Aorta (tissue), 5 donors: ENCODE measurements around the gene PITX2. TPM values are rescaled to one million over a fixed set of nuclear protein-coding genes. Genes with fewer than 3 reads are reported as not detected.
A peak's percentile ranks its signal among the peaks of the same experiment; 100 is the strongest.

Experiments
- ATAC-seq: fragments of 200-7000 bp; cut with Tn5 transposase; one replicate; pipeline ENCODE4 v1.9.1; 2022; ENCODE audit warnings: moderate library complexity; ENCODE audit not compliant: low FRiP score
- DNase-seq, 2 donors: peaks; one replicate each; pipeline ENCODE4 v3.0.0-alpha.2; 2020
- H3K27ac ChIP-seq, 2 donors: one replicate each; pipeline ENCODE4 v1.5.1; 2013; ENCODE audit warnings: low read length in 2 of 2, mild to moderate bottlenecking in 2 of 2, moderate library complexity in 2 of 2, control low read depth in 1 of 2, inconsistent platforms in 1 of 2, low read depth in 1 of 2
- H3K27me3 ChIP-seq, 2 donors: one replicate each; pipeline ENCODE4 v1.6.1; 2013; ENCODE audit warnings: control low read depth in 1 of 2, low read length in 1 of 2, mild to moderate bottlenecking in 1 of 2, moderate library complexity in 1 of 2; ENCODE audit not compliant: insufficient read depth in 2 of 2, control insufficient read depth in 1 of 2
- H3K36me3 ChIP-seq, 2 donors: one replicate each; pipeline ENCODE4 v1.6.1; 2013; ENCODE audit warnings: control low read depth in 1 of 2, low read length in 1 of 2, mild to moderate bottlenecking in 1 of 2; ENCODE audit not compliant: insufficient read depth in 2 of 2, control insufficient read depth in 1 of 2
- H3K4me1 ChIP-seq, 2 donors: one replicate each; pipeline ENCODE4 v1.6.1; 2013; ENCODE audit warnings: low read length in 2 of 2, control low read depth in 1 of 2, mild to moderate bottlenecking in 1 of 2, moderate library complexity in 1 of 2; ENCODE audit not compliant: insufficient read depth in 2 of 2, control insufficient read depth in 1 of 2
- H3K4me3 ChIP-seq, 2 donors: one replicate each; pipeline ENCODE4 v1.5.1; 2013; ENCODE audit warnings: low read length in 2 of 2, control low read depth in 1 of 2, mild to moderate bottlenecking in 1 of 2
- H3K9me3 ChIP-seq: one replicate; pipeline ENCODE4 v1.6.1; 2013; ENCODE audit warnings: mild to moderate bottlenecking, low read length; ENCODE audit not compliant: control insufficient read depth
- WGBS, 2 donors: extraction: QIAGEN DNeasy Blood & Tissue Kit; methylation state at CpG; one replicate each; pipeline ENCODE4 v1.1.7; 2013; 5-methylcytosine and 5-hydroxymethylcytosine counted together
- intact Hi-C, 2 donors: fragments of 100-400 bp; cut with DNase I; formaldehyde crosslinking; loops; one replicate each; pipeline versions ENCODE4 v1.14.2 to v1.15.0; 2022
- polyA plus RNA-seq, 2 donors: library from polyadenylated mRNA; stranded (reverse); fragments of 200-250 nt; gene quantifications; one replicate each; pipeline ENCODE4 v1.2.3, GENCODE V29; 2013
- total RNA-seq, 2 donors: library from RNA; stranded (reverse); fragmentation: NEBNext Ultra II Directional; extraction: Animal tissue kit (Norgen Biotek cat#: 25700); gene quantifications; one replicate each; pipeline ENCODE4 v1.2.1, GENCODE V29; 2021
- donor health status: healthy with polysubstance abuse.
- donor health status: Bipolar disorder and iron deficiency.
- donor health status: DM: no; HTN: no; CAD: no.
- donor health status: DM: no; HTN: no; CAD: no.
- donor health status: DM: yes; HTN: yes; CAD: no.

The PITX2 gene
- total and polyA plus RNA-seq, 4 donors = 0.31 to 1.0 TPM; not detected in 2

- WGBS, 2 donors = 25 to 28% methylated on average over 10 of the region's 10 CpGs
Observed at GRCh38 chr4:110638089-110638746, 15.3 kb upstream of the PITX2 start.

GRCh38 chr4:110637408-110638088 lies 14.7 kb upstream of the PITX2 start:
- intact Hi-C loops = loop anchor here in 1 of 2 donors (10.0 kb wide), 2 partner anchors 837 to 997 kb away; no protein-coding TSS in a partner anchor
- ATAC-seq (no peak), DNase-seq (peak in 1 of 2 donors; percentile 65)
- H3K27ac ChIP-seq = no peak overlapping the region
- no peaks in the 10 kb centered on the region for H3K36me3 ChIP-seq
- peaks cover 1% of the 10 kb centered on the region for H3K9me3 ChIP-seq
- H3K4me3 ChIP-seq = no peak overlapping the region
- peaks cover 2 to 3% of the 10 kb centered on the region in 2 donors for H3K27me3 ChIP-seq
- H3K4me1 ChIP-seq = no peaks in the 10 kb centered on the region
- 14 to 21% methylated on average over 35 of the region's 35 CpGs for WGBS, 2 donors

More at GRCh38 chr4:110638089-110638746, 15.3 kb upstream of the PITX2 start:
- no peak overlapping the region for H3K4me3 ChIP-seq
- H3K27me3 ChIP-seq = peaks cover 2 to 3% of the 10 kb centered on the region in 2 donors
- no peaks in the 10 kb centered on the region for H3K36me3 ChIP-seq
- no peak for DNase-seq
- no peak for ATAC-seq
- no peaks in the 10 kb centered on the region for H3K4me1 ChIP-seq
- H3K9me3 ChIP-seq = peaks cover 1% of the 10 kb centered on the region
- intact Hi-C loops = loop anchor here in 1 of 2 donors (10.0 kb wide), 2 partner anchors 837 to 997 kb away; no protein-coding TSS in a partner anchor
- no peak overlapping the region for H3K27ac ChIP-seq

GRCh38 chr4:110636680-110637407 lies 14.0 kb upstream of the PITX2 start:
- DNase-seq (peak in 1 of 2 donors; percentile 65), ATAC-seq (no peak)
- intact Hi-C loops = loop anchor here in 1 of 2 donors (10.0 kb wide), 2 partner anchors 838 to 998 kb away; no protein-coding TSS in a partner anchor
- Histone ChIP-seq H3K9me3 (peaks cover 1% of the 10 kb centered on the region), H3K4me1 (no peaks in the 10 kb centered on the region), H3K4me3 (peak overlapping the region; percentile 30 to 35), H3K36me3 (no peaks in the 10 kb centered on the region), H3K27me3 (peaks cover 0 to 2% of the 10 kb centered on the region in 2 donors), H3K27ac (no peak overlapping the region)
- 3% methylated on average over 55 to 56 of the region's 56 CpGs for WGBS, 2 donors

- WGBS, 2 donors = 19 to 22% methylated on average over 12 of the region's 12 CpGs
- Histone ChIP-seq H3K4me3 (peak overlapping the region in 1 of 2 donors; percentile 35), H3K9me3 (peaks cover under 1% of the 10 kb centered on the region), H3K4me1 (no peaks in the 10 kb centered on the region), H3K36me3 (no peaks in the 10 kb centered on the region), H3K27me3 (peaks cover 0 to 2% of the 10 kb centered on the region in 2 donors), H3K27ac (no peak overlapping the region)
- ATAC-seq (no peak), DNase-seq (no peak)
- intact Hi-C loops = loop anchor here in 1 of 2 donors (10.0 kb wide), 2 partner anchors 839 to 999 kb away; no protein-coding TSS in a partner anchor
Observed at GRCh38 chr4:110636171-110636679, 13.3 kb upstream of the PITX2 start.

GRCh38 chr4:110635163-110635865 lies 12.4 kb upstream of the PITX2 start:
- H3K27ac ChIP-seq = no peak overlapping the region
- ATAC-seq (no peak), DNase-seq (no peak)
- H3K27me3 ChIP-seq = peaks cover 0 to 2% of the 10 kb centered on the region in 2 donors
- intact Hi-C loops = loop anchor here in 1 of 2 donors (10.0 kb wide), 2 partner anchors 839 to 999 kb away; no protein-coding TSS in a partner anchor
- H3K4me1 ChIP-seq = no peaks in the 10 kb centered on the region
- H3K9me3 ChIP-seq = no peaks in the 10 kb centered on the region
- H3K36me3 ChIP-seq = no peaks in the 10 kb centered on the region
- no peak overlapping the region for H3K4me3 ChIP-seq
- 38% methylated on average over 7 of the region's 7 CpGs for WGBS, 2 donors

- DNase-seq (no peak), ATAC-seq (no peak)
- Histone ChIP-seq H3K4me1 (no peaks in the 10 kb centered on the region), H3K36me3 (no peaks in the 10 kb centered on the region), H3K9me3 (no peaks in the 10 kb centered on the region), H3K4me3 (no peak overlapping the region), H3K27ac (no peak overlapping the region), H3K27me3 (peaks cover 0 to 2% of the 10 kb centered on the region in 2 donors)
- WGBS, 2 donors = 66% methylated on average over 11 of the region's 11 CpGs
- intact Hi-C loops = loop anchor here (5.0 to 10.0 kb wide), 3 partner anchors 653 to 1000 kb away; no protein-coding TSS in a partner anchor
Observed at GRCh38 chr4:110634350-110635162, 11.7 kb upstream of the PITX2 start.

GRCh38 chr4:110633358-110634341 lies 10.8 kb upstream of the PITX2 start:
- no peaks in the 10 kb centered on the region for H3K27me3 ChIP-seq
- WGBS, 2 donors = 19 to 21% methylated on average over 59 of the region's 59 CpGs
- H3K4me1 ChIP-seq = no peaks in the 10 kb centered on the region
- no peaks in the 10 kb centered on the region for H3K36me3 ChIP-seq
- no peak overlapping the region for H3K4me3 ChIP-seq
- intact Hi-C loops = loop anchor here (5.0 to 10.0 kb wide), 3 partner anchors 654 to 1001 kb away; no protein-coding TSS in a partner anchor
- DNase-seq (peak in 1 of 2 donors; percentile 70), ATAC-seq (no peak)
- H3K9me3 ChIP-seq = no peaks in the 10 kb centered on the region
- H3K27ac ChIP-seq = no peak overlapping the region
